ENCODE measurements around the gene PXDN.
"Not testable (repeated sequence)": the region's sequence is repeated elsewhere in the genome, so short reads cannot be mapped to it uniquely, and the experiment has no call there.

The PXDN gene

GRCh38 chr2:1701556-1702185 lies 42.6 kb downstream of the PXDN start:
- no peak overlapping the region for H3K4me3 ChIP-seq (replicated peaks; ENCODE audit: low read depth, low read length)
- DNase-seq (ENCODE audit: low read depth): no peak
- TF ChIP-seq CTCF (IDR thresholded peaks at IDR 0.05; ENCODE audit: low read length, missing control alignments): no peak

GRCh38 chr2:1701020-1701419 lies 43.3 kb downstream of the PXDN start:
- H3K4me3 ChIP-seq (replicated peaks; ENCODE audit: low read depth, low read length): no peak overlapping the region
- no peak for DNase-seq (ENCODE audit: low read depth)
- TF ChIP-seq CTCF (IDR thresholded peaks at IDR 0.05; ENCODE audit: low read length, missing control alignments): no peak

- H3K4me3 ChIP-seq (replicated peaks; ENCODE audit: low read depth, low read length); DNase-seq (ENCODE audit: low read depth): not testable (repeated sequence)
These were observed 43.9 kb downstream of the PXDN start for GRCh38 chr2:1700427-1700826.

GRCh38 chr2:1698188-1698945 lies 45.9 kb downstream of the PXDN start:
- no peak for TF ChIP-seq CTCF (IDR thresholded peaks at IDR 0.05; ENCODE audit: low read length, missing control alignments)
- no peak overlapping the region for H3K4me3 ChIP-seq (replicated peaks; ENCODE audit: low read depth, low read length)
- DNase-seq (ENCODE audit: low read depth): no peak

- DNase-seq (ENCODE audit: low read depth): no peak
- no peak for TF ChIP-seq CTCF (IDR thresholded peaks at IDR 0.05; ENCODE audit: low read length, missing control alignments)
These were observed 46.7 kb downstream of the PXDN start for GRCh38 chr2:1697601-1698000.

DNA sequence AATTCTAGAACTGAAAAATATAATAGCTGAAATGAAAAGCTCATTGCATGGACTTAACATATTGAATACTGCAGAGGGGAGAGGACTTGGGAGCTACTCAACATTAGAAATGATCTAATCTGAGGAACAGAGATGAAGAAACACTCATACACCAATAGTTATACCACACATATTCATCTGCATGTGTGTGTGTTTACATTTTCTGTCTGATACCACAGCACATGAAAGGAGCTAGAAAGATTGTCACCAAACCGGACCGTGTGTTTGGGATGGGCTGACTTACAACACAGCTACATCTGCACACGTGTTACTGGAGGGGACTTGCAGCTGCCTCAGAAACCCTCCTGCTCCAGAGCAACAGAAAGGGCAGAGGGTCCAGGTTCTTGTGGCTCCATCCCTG lies 47.8 kb downstream of the PXDN start:
- DNase-seq (ENCODE audit: low read depth): no peak
- H3K4me3 ChIP-seq (replicated peaks; ENCODE audit: low read depth, low read length): no peak overlapping the region
- TF ChIP-seq CTCF (IDR thresholded peaks at IDR 0.05; ENCODE audit: low read length, missing control alignments): no peak

More at GRCh38 chr2:1697601-1698000, 46.7 kb downstream of the PXDN start:
- no peak overlapping the region for H3K4me3 ChIP-seq (replicated peaks; ENCODE audit: low read depth, low read length)

GRCh38 chr2:1694371-1695271 lies 49.7 kb downstream of the PXDN start:
- no peak for DNase-seq (ENCODE audit: low read depth)
- no peak overlapping the region for H3K4me3 ChIP-seq (replicated peaks; ENCODE audit: low read depth, low read length)
- TF ChIP-seq CTCF (IDR thresholded peaks at IDR 0.05; ENCODE audit: low read length, missing control alignments): no peak
